Activated B cell treated with CpG ODN at 0.5 μM for 24 hours (primary cell): ENCODE data around the gene DAP. TPM values are rescaled to one million over a fixed set of nuclear protein-coding genes. Genes with fewer than 3 reads are reported as not detected.

ENCODE experiments used
- ATAC-seq: fragments of 200-7000 bp; cut with Tn5 transposase; one replicate; pipeline ENCODE4 v1.10.0; 2021; ENCODE audit warnings: low read depth, mild to moderate bottlenecking, moderate library complexity
- CTCF ChIA-PET: fragments of 350-600 bp; sonication (Branson Sonifier 250); formaldehyde crosslinking; loops from one replicate; lab custom pipeline; 2021; ENCODE audit warnings: antibody characterized with exemption; lab: Charles Lee
- POLR2A ChIA-PET: fragments of 350-600 bp; sonication (Branson Sonifier 250); formaldehyde crosslinking; loops from one replicate; lab custom pipeline; 2021; ENCODE audit warnings: antibody characterized with exemption; lab: Charles Lee
- DNase-seq: peaks from one replicate; pipeline ENCODE4 v3.0.0; 2022
- H3K27ac Mint-ChIP-seq: one replicate; pipeline ENCODE4 v1.8.0; 2020; ENCODE audit warnings: mixed read lengths
- H3K27me3 Mint-ChIP-seq: one replicate; pipeline ENCODE4 v1.8.0; 2021; ENCODE audit warnings: mixed read lengths
- H3K36me3 Mint-ChIP-seq: one replicate; pipeline ENCODE4 v1.8.0; 2021; ENCODE audit warnings: low read depth, mixed read lengths
- H3K4me1 Mint-ChIP-seq: one replicate; pipeline ENCODE4 v1.8.0; 2021; ENCODE audit warnings: mixed read lengths
- H3K4me3 Mint-ChIP-seq: one replicate; pipeline ENCODE4 v1.8.0; 2020; ENCODE audit warnings: mild to moderate bottlenecking, mixed read lengths
- H3K9me3 Mint-ChIP-seq: one replicate; pipeline ENCODE4 v1.8.0; 2020; ENCODE audit warnings: mixed read lengths
- intact Hi-C: fragments of 100-400 bp; cut with micrococcal nuclease; formaldehyde crosslinking; loops from one replicate; pipeline ENCODE4 v1.15.1; 2024
- total RNA-seq: library from RNA; stranded (reverse); gene quantifications from 2 replicates; pipeline ENCODE4 v1.2.3, GENCODE V29; 2022
- TF ChIP-seq, protein P1 (sequence below): fragments of 200-600 bp; IDR thresholded peaks from one replicate; pipeline ENCODE4 v1.8.0; 2022; ENCODE audit warnings: antibody characterized with exemption, mild to moderate bottlenecking

Gene DAP
- total RNA-seq, 1 donor from 2014 or later = 51.3 TPM

DNA sequence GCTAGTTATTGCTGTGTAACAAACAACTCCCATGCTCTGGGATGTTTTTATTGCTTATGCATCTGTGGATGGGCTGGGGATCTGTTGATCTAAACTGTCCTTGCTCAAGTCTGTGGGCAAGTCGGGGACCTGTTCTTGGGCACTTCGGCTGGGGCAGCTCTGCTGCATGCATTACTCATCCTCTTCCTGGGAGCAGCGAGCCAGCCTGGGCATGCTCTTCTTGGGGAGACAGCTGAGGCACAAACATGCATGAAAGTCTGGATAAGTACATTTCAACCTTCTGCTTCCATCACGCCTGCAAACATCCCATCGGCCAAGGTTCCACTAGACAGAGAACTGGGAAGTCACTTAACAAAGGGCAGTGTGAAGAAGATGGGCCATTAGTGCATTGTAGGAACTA lies 130.9 kb downstream of the DAP start:
- TF ChIP-seq, protein P1, sequence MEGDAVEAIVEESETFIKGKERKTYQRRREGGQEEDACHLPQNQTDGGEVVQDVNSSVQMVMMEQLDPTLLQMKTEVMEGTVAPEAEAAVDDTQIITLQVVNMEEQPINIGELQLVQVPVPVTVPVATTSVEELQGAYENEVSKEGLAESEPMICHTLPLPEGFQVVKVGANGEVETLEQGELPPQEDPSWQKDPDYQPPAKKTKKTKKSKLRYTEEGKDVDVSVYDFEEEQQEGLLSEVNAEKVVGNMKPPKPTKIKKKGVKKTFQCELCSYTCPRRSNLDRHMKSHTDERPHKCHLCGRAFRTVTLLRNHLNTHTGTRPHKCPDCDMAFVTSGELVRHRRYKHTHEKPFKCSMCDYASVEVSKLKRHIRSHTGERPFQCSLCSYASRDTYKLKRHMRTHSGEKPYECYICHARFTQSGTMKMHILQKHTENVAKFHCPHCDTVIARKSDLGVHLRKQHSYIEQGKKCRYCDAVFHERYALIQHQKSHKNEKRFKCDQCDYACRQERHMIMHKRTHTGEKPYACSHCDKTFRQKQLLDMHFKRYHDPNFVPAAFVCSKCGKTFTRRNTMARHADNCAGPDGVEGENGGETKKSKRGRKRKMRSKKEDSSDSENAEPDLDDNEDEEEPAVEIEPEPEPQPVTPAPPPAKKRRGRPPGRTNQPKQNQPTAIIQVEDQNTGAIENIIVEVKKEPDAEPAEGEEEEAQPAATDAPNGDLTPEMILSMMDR = no peak
- Mint-ChIP-seq H3K4me3 (peak overlapping the region; percentile 84), H3K27ac (peak overlapping the region; percentile 99), H3K27me3 (no peaks in the 10 kb centered on the region), H3K9me3 (no peaks in the 10 kb centered on the region), H3K4me1 (peaks cover 91% of the 10 kb centered on the region), H3K36me3 (peaks cover 39% of the 10 kb centered on the region)
- ChIA-PET POLR2A (interaction anchor here (0.9 to 6.4 kb wide), 4 partner anchors 22 to 277 kb away, joined by 3 to 54 read pairs (median 6); partner anchors contain the start of gene ANKRD33B), CTCF (interaction anchor here (0.6 to 7.5 kb wide), 3 partner anchors 64 to 182 kb away, joined by 3 to 156 read pairs (median 4); no protein-coding TSS in a partner anchor)
- intact Hi-C loops = loop anchor here (10.0 kb wide), 1 partner anchor 105 kb away; no protein-coding TSS in a partner anchor
- DNase-seq = no peak
- no peak for ATAC-seq

DNA sequence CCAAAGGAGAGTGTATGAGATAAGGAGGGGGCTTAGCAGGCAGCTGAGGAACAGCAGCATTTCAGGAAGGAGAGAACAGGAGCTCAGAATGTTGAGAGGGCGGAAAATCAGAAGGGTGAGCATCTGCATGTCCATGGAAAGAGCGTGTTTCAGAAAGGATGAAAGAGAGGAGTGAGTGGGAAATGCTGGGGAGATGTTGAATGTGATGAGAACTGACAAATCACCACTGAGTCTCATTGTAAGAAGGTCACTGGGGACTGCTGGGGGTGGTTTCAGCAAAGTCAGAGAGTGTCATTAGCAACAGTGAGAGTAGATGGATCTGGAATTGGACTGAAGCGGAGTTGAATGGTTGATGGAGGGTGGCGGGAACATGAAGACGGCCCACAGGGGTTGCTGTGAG lies 131.4 kb downstream of the DAP start:
- Mint-ChIP-seq H3K27me3 (no peaks in the 10 kb centered on the region), H3K27ac (peak overlapping the region; percentile 99), H3K36me3 (peaks cover 43% of the 10 kb centered on the region), H3K4me3 (peak overlapping the region; percentile 21), H3K9me3 (no peaks in the 10 kb centered on the region), H3K4me1 (peaks cover 89% of the 10 kb centered on the region)
- TF ChIP-seq, protein P1 = no peak
- DNase-seq (no peak), ATAC-seq (no peak)
- intact Hi-C loops = loop anchor here (2.0 to 10.0 kb wide), 2 partner anchors 13 to 105 kb away; no protein-coding TSS in a partner anchor
- CTCF ChIA-PET = interaction anchor here (0.6 to 7.5 kb wide), 5 partner anchors 22 to 182 kb away, joined by 3 to 156 read pairs (median 19); no protein-coding TSS in a partner anchor
- POLR2A ChIA-PET = interaction anchor here (0.9 to 6.4 kb wide), 5 partner anchors 22 to 277 kb away, joined by 3 to 54 read pairs (median 3); partner anchors contain the start of gene ANKRD33B

Other genes with a start within 250 kb of the DAP start
- 156 and 170 TPM in 2 replicates for gene ANKRD33B, start 197.2 kb downstream of the DAP start, total RNA-seq